HCT116 (cell line): ENCODE results near the gene WWOX. TPM values are rescaled to one million over a fixed set of nuclear protein-coding genes. Genes with fewer than 3 reads are reported as not detected.

Experiments
- ATAC-seq: fragments of 200-7000 bp; cut with Tn5 transposase; 2 replicates; pipeline ENCODE4 v1.9.1; 2020; ENCODE audit warnings: mild to moderate bottlenecking, moderate library complexity
- BruUV-seq: library from RNA; stranded (reverse); fragments of 400-500 nt; replicated peaks from 2 replicates; lab custom pipeline; 2021; lab: Mats Ljungman, UMichigan
- CTCF ChIA-PET: fragments of 300-600 bp; sonication (Branson Sonifier 250); formaldehyde crosslinking; loops from one replicate; lab custom pipeline; 2021; ENCODE audit warnings: antibody characterized with exemption; lab: Charles Lee
- POLR2A ChIA-PET: fragments of 300-600, 350-600 bp; sonication (Branson Sonifier 250); formaldehyde crosslinking; loops from one replicate; lab custom pipeline; 2021; ENCODE audit warnings: antibody characterized with exemption; lab: Charles Lee
- RAD21 ChIA-PET, 2 experiments: fragments of 300-600 bp; sonication (Branson Sonifier 250); formaldehyde crosslinking; loops; one replicate each; lab custom pipeline; 2023; ENCODE audit warnings: low total read pairs in 2 of 2; ENCODE audit not compliant: uncharacterized antibody in 2 of 2, unreplicated experiment in 2 of 2, low non-redundant PET in 1 of 2; lab: Charles Lee
- DNase-seq: peaks from one replicate; pipeline ENCODE4 v3.0.0-alpha.2; 2010; ENCODE audit warnings: low read depth, low spot score
- H2AFZ ChIP-seq: fragments of 200-600 bp; shearing (Covaris generic), sonication (generic); 2 replicates; pipeline ENCODE4 v1.6.1; 2017; ENCODE audit warnings: low read depth, mixed run types, mixed read lengths, antibody characterized with exemption, low read length; ENCODE audit not compliant: poor library complexity, severe bottlenecking
- H3K27ac ChIP-seq: 2 replicates; pipeline ENCODE4 v1.5.1; 2012; ENCODE audit warnings: low read depth, low read length
- H3K27me3 ChIP-seq: fragments of 200-600 bp; sonication (generic); 2 replicates; pipeline ENCODE4 v1.6.1; 2016; ENCODE audit warnings: mixed run types, low read length, mixed read lengths; ENCODE audit not compliant: insufficient read depth
- H3K36me3 ChIP-seq, 2 experiments: fragments of 200-500 bp in 1 of 2; fragments of 200-600 bp in 1 of 2; sonication (Bioruptor generic) in 1 of 2; sonication (generic) in 1 of 2; 2 replicates each; pipeline versions ENCODE4 v1.5.1 to v1.6.1; 2014 to 2016; ENCODE audit warnings: low read length in 2 of 2, inconsistent platforms in 1 of 2, mixed read lengths in 1 of 2, mixed run types in 1 of 2; ENCODE audit not compliant: insufficient read depth in 2 of 2, control insufficient read depth in 1 of 2
- H3K4me1 ChIP-seq, 2 experiments: fragments of 200-600 bp in 1 of 2; sonication (generic) in 1 of 2; 2 replicates each; pipeline versions ENCODE4 v1.5.1 to v1.6.1; 2012 to 2017; ENCODE audit warnings: low read length in 2 of 2, inconsistent platforms in 1 of 2, mild to moderate bottlenecking in 1 of 2, mixed read lengths in 1 of 2, mixed run types in 1 of 2, moderate library complexity in 1 of 2; ENCODE audit not compliant: insufficient read depth in 2 of 2, control insufficient read depth in 1 of 2
- H3K4me2 ChIP-seq: fragments of 200-600 bp; sonication (generic); 2 replicates; pipeline ENCODE4 v1.6.1; 2017; ENCODE audit warnings: mixed run types, low read length, mixed read lengths
- H3K4me3 ChIP-seq, 2 experiments: fragments of 200-600 bp in 1 of 2; sonication (generic) in 1 of 2; replicated peaks in 1 of 2; 2 replicates each; pipeline ENCODE4 v1.5.1; 2011 to 2016; ENCODE audit warnings: low read length in 2 of 2, control low read depth in 1 of 2, low read depth in 1 of 2, mild to moderate bottlenecking in 1 of 2, mixed read lengths in 1 of 2, mixed run types in 1 of 2
- H3K79me2 ChIP-seq: fragments of 200-600 bp; sonication (generic); 2 replicates; pipeline ENCODE4 v1.6.1; 2017; ENCODE audit warnings: mild to moderate bottlenecking, mixed run types, low read length, moderate library complexity, mixed read lengths; ENCODE audit not compliant: insufficient read depth
- H3K9ac ChIP-seq: fragments of 200-600 bp; sonication (generic); 2 replicates; pipeline ENCODE4 v1.6.1; 2016; ENCODE audit warnings: low read length, mixed read lengths
- H3K9me2 ChIP-seq: fragments of 200-600 bp; sonication (generic), shearing (Covaris generic); 2 replicates; pipeline ENCODE4 v1.6.1; 2017; ENCODE audit warnings: mixed run types, mild to moderate bottlenecking, moderate library complexity; ENCODE audit not compliant: insufficient read depth
- H3K9me3 ChIP-seq, 2 experiments: fragments of 200-500 bp in 1 of 2; fragments of 200-600 bp in 1 of 2; sonication (Bioruptor generic) in 1 of 2; sonication (generic) in 1 of 2; 2 replicates each; pipeline ENCODE4 v1.6.1; 2014 to 2017; ENCODE audit warnings: low read length in 2 of 2, mixed read lengths in 2 of 2, inconsistent platforms in 1 of 2, low read depth in 1 of 2, mild to moderate bottlenecking in 1 of 2, mixed run types in 1 of 2, moderate library complexity in 1 of 2; ENCODE audit not compliant: control insufficient read depth in 1 of 2, insufficient read depth in 1 of 2
- H4K20me1 ChIP-seq: fragments of 200-600 bp; sonication (generic), shearing (Covaris generic); 2 replicates; pipeline ENCODE4 v1.6.1; 2017; ENCODE audit warnings: mixed run types, mild to moderate bottlenecking, moderate library complexity; ENCODE audit not compliant: insufficient read depth
- ATF3 ChIP-seq: IDR thresholded peaks from 2 replicates; pipeline ENCODE4 v1.6.1; 2012
- CBX3 ChIP-seq: IDR thresholded peaks from 2 replicates; pipeline ENCODE4 v1.6.1; 2012; ENCODE audit warnings: low read depth
- CTCF ChIP-seq, 3 experiments: fragments of 200-600 bp in 1 of 3; sonication (generic) in 1 of 3; IDR thresholded peaks in 2 of 3; conservative IDR thresholded peaks in 1 of 3; 2 replicates each; pipeline ENCODE4 v1.5.1; 2012 to 2017; ENCODE audit warnings: low read depth in 2 of 3, low read length in 2 of 3, antibody characterized with exemption in 1 of 3, borderline replicate concordance in 1 of 3, control low read depth in 1 of 3, mild to moderate bottlenecking in 1 of 3, mixed read lengths in 1 of 3, mixed run types in 1 of 3, moderate library complexity in 1 of 3; ENCODE audit not compliant: insufficient read depth in 1 of 3
- EGR1 ChIP-seq: IDR thresholded peaks from 2 replicates; pipeline ENCODE4 v1.6.1; 2012; ENCODE audit warnings: low read depth
- ELF1 ChIP-seq: IDR thresholded peaks from 2 replicates; pipeline ENCODE4 v1.6.1; 2012; ENCODE audit warnings: low read depth, borderline replicate concordance
- EZH2 ChIP-seq: fragments of 200-600 bp; sonication (generic); IDR thresholded peaks from 2 replicates; pipeline ENCODE4 v1.6.1; 2017; ENCODE audit warnings: antibody characterized with exemption, mixed run types
- POLR2A ChIP-seq: IDR thresholded peaks from 2 replicates; pipeline ENCODE4 v1.7.0; 2011; ENCODE audit warnings: borderline replicate concordance; ENCODE audit not compliant: insufficient read depth, insufficient read length; ENCODE audit errors: extremely low read depth
- TCF7L2 ChIP-seq: IDR thresholded peaks from 2 replicates; pipeline ENCODE4 v1.7.0; 2011; ENCODE audit warnings: borderline replicate concordance, inconsistent platforms; ENCODE audit not compliant: insufficient read depth, insufficient read length; ENCODE audit errors: extremely low read depth
- YY1 ChIP-seq: IDR thresholded peaks from 2 replicates; pipeline ENCODE4 v1.6.1; 2011; ENCODE audit warnings: low read length, low read depth, moderate library complexity, mild to moderate bottlenecking; ENCODE audit not compliant: insufficient replicate concordance; ENCODE audit errors: extremely low read depth
- ZNF274 ChIP-seq: fragments of 200-500 bp; sonication (Bioruptor generic); IDR thresholded peaks from 2 replicates; pipeline ENCODE4 v1.6.1; 2014; ENCODE audit warnings: mild to moderate bottlenecking, low read depth, low read length, inconsistent platforms
- intact Hi-C: fragments of 100-400 bp; cut with micrococcal nuclease; formaldehyde crosslinking; loops from 2 replicates; pipeline ENCODE4 v1.10.0; 2022
- total RNA-seq: library from RNA; stranded (reverse); gene quantifications from one replicate; pipeline ENCODE4 v1.2.1, GENCODE V29; 2021; ENCODE audit not compliant: unreplicated experiment

Gene WWOX
- total RNA-seq, 1 experiment from 2014 or later = 13.7 TPM

- Histone ChIP-seq H4K20me1 (no peaks in the 10 kb centered on the region), H3K36me3 (no peaks in the 10 kb centered on the region), H3K27ac (no peak overlapping the region), H3K4me2 (no peak overlapping the region), H3K27me3 (no peaks in the 10 kb centered on the region), H3K9me3 (no peaks in the 10 kb centered on the region), H2AFZ (no peak overlapping the region), H3K9ac (no peak overlapping the region), H3K4me3 (no peak overlapping the region)
- intact Hi-C loops = no loop called here
- DNase-seq = no peak
- BruUV-seq = no TSS peak
- RAD21 ChIA-PET = no interaction called here
- POLR2A ChIA-PET = no interaction called here
- TF ChIP-seq CTCF (IDR thresholded peaks at IDR 0.05 in 2 of 3, conservative IDR thresholded peaks at IDR 0.05 in 1 of 3; ENCODE audit: borderline replicate concordance in 1 of 3, insufficient read depth in 1 of 3, low read depth in 2 of 3, low read length in 2 of 3) (peak in 2 of 3 experiments; percentile 40 to 55; a peak in 4 of 6 replicates), ZNF274 (no peak)
- TF ChIP-seq, all 23 proteins: peak for 1
- no peaks in the 10 kb centered on the region for H3K9me2 ChIP-seq
- H3K4me1 ChIP-seq = no peaks in the 10 kb centered on the region
- no peak for ATAC-seq
- no peaks in the 10 kb centered on the region for H3K79me2 ChIP-seq
- CTCF ChIA-PET = no interaction called here
Measured at GRCh38 chr16:78437352-78437968, 338.0 kb downstream of the WWOX start.

GRCh38 chr16:78438219-78438618 is 338.8 kb downstream of the WWOX start:
- Histone ChIP-seq H3K9ac (no peak overlapping the region), H3K9me2 (no peaks in the 10 kb centered on the region), H3K9me3 (no peaks in the 10 kb centered on the region), H3K79me2 (no peaks in the 10 kb centered on the region), H3K36me3 (no peaks in the 10 kb centered on the region), H4K20me1 (no peaks in the 10 kb centered on the region), H2AFZ (no peak overlapping the region), H3K4me3 (no peak overlapping the region), H3K4me1 (no peaks in the 10 kb centered on the region), H3K27ac (no peak overlapping the region), H3K27me3 (no peaks in the 10 kb centered on the region), H3K4me2 (no peak overlapping the region)
- TF ChIP-seq YY1 (no peak), CBX3 (no peak), EZH2 (no peak), EGR1 (no peak), ATF3 (no peak), TCF7L2 (no peak), ELF1 (no peak), POLR2A (no peak)
- DNase-seq (no peak), ATAC-seq (no peak)
- CTCF ChIA-PET = no interaction called here
- POLR2A ChIA-PET = no interaction called here
- intact Hi-C loops = no loop called here
- no TSS peak for BruUV-seq
- RAD21 ChIA-PET = no interaction called here
